GM18498 (cell line): ENCODE measurements around the gene FSTL5.
A peak's percentile ranks its signal among the peaks of the same experiment; 100 is the strongest.
"Not testable (repeated sequence)": the region's sequence is repeated elsewhere in the genome, so short reads cannot be mapped to it uniquely, and the experiment has no call there.

ENCODE experiments used
- ATAC-seq: cut with Tn5 transposase; IDR thresholded peaks from one replicate; pipeline ENCODE4 v1.9.1; 2021; ENCODE audit warnings: mild to moderate bottlenecking, moderate library complexity; ENCODE audit not compliant: unreplicated experiment

Gene FSTL5

GRCh38 chr4:161869511-161869910 lies 294.3 kb downstream of the FSTL5 start:
- no peak for ATAC-seq

DNA sequence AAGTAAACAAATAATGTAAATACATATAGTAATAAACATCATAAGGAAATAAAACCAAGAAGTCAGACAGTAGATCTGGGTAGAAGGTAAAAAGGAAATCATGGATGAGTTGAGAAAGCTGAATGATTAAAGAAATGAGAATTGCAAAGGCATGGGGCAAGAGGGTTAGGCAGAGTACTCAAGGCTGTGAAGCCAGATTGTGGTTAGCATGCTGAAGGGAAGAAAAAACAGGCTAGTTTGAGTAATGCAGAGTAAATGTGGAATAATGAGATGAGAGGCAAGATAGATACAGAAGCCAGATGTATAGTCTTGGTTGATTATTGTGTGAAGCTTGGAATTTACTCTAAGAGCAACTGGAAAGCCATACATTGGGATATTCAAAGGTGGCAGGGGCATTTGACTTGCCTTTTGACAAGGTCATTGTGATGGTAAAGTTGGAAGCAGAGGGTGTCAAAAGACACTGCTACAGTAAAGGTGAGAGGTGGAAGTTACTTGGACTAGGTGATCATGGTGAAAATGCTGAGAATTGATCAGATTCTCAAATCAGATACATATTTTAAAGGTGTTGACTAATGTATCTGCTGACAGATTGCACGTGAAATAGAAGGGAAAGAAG lies 307.0 kb downstream of the FSTL5 start:
- no peak for ATAC-seq

DNA sequence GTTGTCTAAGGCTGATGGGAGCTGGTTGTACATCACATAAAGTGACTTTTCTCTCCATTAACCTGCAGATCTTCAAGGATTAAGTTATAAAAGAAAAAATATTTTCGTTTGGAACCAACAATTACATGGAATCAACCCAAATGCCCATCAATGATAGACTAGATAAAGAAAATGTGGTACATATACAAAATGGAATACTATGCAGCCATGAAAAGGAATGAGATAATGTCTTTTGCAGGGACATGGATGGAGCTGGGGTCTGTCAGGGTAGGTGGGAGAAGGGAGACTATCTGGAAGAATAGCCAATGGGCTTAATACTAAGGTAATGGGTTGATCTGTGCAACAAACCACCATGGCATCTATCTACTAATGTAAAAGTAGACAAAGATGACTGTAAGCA lies 313.2 kb downstream of the FSTL5 start:
- no peak for ATAC-seq

DNA sequence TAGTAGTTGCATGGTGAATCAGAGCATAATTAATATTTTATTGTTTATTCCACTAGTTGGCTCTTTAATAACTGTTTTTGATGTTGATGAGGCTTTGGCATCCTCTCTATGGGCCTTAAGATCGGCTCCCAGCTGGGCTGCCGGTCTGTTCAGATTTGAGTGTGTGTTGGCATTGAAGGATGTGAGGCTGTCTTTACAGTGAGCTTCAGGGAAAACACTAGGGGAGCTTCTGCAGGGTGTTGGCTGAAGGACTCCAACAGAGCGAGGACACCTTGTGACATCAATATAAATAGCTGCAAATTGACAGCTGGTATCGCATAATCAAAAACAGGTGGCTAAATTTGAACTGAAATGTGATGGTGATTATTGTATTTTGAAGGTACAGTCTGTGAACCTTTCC lies 322.0 kb downstream of the FSTL5 start:
- no peak for ATAC-seq

DNA sequence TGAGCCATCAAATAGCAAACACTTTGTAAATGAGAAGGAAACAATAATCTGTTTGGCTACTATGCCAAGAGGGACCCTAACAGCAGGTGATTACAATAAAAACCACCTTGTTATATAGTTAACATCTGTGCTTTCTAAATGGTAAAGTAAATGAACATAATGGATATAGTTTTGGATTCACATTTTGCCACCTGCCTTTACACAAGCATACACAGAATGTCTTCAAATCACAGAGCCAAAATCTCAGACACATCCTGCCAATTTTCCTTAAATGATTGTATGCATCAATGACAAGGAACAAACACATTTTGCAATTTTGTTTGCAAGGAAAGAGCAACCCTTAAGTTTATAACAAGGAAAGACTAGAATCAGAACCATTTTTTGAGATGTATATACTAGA lies 334.2 kb downstream of the FSTL5 start:
- no peak for ATAC-seq

DNA sequence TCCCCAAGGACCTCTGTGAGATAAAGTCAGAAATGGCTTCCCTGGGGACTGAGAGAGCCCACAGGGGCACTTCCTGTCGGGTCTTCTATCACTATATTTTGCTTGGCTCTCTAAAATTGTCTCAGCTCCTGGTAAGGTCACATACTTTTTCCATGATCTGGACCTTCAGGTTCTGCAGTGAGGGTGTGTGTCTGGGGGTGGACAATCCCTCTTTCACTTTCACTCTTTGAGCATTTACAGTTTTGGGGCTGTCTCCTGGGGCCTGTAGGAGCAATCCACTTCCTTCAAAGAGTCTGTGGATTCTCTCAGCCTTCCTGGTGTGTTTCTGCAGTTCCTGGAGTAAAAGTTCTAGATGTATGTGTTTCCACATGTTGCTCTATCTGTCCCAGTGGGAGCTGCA lies 335.7 kb downstream of the FSTL5 start:
- peak; percentile 53 for ATAC-seq

- no peak for ATAC-seq
Measured at GRCh38 chr4:161827013-161827412, 336.8 kb downstream of the FSTL5 start.

GRCh38 chr4:161823450-161823849 lies 340.4 kb downstream of the FSTL5 start:
- ATAC-seq: no peak

DNA sequence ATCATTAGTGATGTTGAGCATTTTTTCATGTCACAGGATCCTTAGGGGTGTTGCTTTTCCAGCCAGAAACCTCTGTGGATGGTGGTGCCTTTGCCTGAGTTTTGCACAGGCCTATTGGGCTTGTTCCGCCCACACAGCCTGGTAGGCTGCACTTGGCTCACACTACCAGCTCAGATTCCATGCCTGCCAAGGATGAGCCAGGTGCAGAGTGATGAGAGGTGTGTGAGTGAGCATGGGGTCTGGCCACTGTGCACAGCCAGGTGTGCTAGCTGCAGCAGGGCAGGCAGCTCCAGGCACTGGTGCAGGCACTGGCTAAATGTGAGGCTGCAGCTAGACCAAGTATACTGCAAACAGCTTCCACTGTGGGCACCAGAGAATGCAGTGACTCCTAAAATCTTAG lies 341.6 kb downstream of the FSTL5 start:
- no peak for ATAC-seq

GRCh38 chr4:161817914-161818313 lies 345.9 kb downstream of the FSTL5 start:
- no peak for ATAC-seq

DNA sequence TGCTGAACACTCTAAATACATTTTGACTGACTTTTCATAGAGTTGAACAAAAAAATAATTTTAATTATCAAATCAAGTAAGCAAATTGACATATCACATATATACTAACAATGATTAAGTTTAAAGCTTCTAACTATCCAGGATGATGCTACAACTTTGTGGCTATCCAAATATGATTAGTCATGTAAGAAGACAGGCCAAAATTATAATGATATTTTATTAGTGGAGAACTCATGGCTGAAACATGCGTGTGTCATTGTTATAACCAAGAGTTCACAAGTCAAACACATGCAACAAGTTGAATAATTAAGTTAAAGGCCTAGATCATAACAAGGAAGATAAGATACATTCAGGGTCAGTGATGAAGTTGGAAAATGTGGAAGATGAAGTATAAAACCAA lies 346.8 kb downstream of the FSTL5 start:
- no peak for ATAC-seq

GRCh38 chr4:161815841-161816240 lies 348.0 kb downstream of the FSTL5 start:
- no peak for ATAC-seq

GRCh38 chr4:161813889-161814288 lies 349.9 kb downstream of the FSTL5 start:
- ATAC-seq: no peak

- no peak for ATAC-seq
Measured at GRCh38 chr4:161813389-161813788, 350.4 kb downstream of the FSTL5 start.

DNA sequence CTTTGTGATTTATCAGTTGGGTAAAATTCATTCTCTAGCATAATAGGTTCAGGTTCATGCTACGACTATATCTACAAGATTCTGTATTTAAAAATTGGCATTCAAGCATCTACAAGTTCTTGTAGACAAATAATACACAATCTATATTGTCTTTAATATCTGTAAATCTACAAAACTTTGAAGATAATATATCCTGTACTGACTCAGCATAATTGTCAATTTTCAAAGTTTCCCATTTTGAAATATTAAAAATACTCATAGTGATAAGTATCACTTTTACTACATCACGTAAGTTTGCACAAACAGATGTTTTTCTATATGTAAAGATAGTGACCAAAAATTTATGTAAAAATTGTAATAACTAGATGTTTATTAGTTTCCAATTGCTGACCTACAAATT lies 360.6 kb downstream of the FSTL5 start:
- ATAC-seq: no peak

DNA sequence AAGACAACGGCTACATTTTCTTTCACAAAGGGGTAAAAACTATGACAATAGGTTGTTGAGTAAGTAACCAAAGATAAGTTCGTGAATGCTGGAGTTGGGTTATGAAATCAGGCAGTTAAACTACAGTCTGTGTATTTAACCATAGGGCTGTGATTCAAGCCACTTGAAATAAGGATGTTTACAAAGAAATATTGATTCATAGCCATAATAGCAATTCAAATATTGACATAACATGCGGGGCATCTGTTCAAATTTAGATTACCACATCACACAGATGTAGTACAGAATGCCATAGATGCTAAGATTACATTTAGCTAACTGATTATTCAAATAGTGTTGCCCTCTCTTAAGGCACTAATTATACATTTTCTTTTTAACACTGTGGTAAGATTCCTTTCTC lies 364.1 kb downstream of the FSTL5 start:
- no peak for ATAC-seq

GRCh38 chr4:161792991-161793390 lies 370.8 kb downstream of the FSTL5 start:
- ATAC-seq: no peak

GRCh38 chr4:161791796-161792556 lies 371.8 kb downstream of the FSTL5 start:
- ATAC-seq: no peak

GRCh38 chr4:161767116-161767515 lies 396.7 kb downstream of the FSTL5 start:
- no peak for ATAC-seq

- ATAC-seq: no peak
Measured at GRCh38 chr4:161762796-161763195, 401.0 kb downstream of the FSTL5 start.

DNA sequence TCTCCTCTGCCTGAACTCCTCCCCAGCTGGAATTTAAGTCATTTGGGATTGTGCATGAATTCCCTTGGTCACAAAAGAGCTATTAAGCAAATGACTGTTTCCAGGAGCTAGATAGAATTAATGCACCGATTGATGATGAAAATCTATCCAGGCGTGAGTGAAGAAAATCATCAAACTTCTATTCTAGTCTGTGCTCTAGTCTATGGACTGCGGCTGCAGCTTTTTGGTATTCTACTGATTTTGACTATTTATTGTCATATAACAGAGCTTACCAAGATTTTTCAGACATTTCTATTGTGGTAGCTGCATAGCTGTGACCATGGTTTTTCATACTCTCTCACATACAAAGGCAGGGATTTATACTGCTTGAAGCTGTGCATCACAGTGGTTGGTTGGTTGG lies 403.8 kb downstream of the FSTL5 start:
- ATAC-seq: no peak

- ATAC-seq: not testable (repeated sequence)
Measured at GRCh38 chr4:161758412-161758811, 405.4 kb downstream of the FSTL5 start.

DNA sequence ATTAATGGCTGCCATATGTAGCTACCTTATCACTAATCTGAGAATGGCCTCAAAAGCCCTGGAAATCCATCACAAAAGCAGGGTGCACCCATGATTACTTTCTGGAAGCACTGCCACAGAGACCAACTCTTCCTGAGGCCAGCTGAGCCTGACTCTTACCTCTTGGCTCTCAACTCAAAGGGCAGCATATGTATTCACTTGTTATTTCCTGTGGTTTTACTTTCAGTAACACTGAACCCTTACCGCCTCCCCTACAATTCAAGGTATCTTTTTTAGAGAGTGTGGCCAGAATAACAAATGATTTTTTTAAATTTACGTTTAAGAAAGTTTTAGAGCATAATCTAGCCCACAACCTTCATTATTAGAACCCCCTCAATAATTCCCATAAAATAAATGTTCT lies 434.9 kb downstream of the FSTL5 start:
- ATAC-seq: no peak
